ENCODE results near the gene CACYBP.

GRCh38 chr1:174995916-174996315 is 3.8 kb upstream of the CACYBP start:
- TF ChIP-seq CTCF (conservative IDR thresholded peaks at IDR 0.05; ENCODE audit: low read length) (no peak), EZH2phosphoT487 (IDR thresholded peaks at IDR 0.05; ENCODE audit: borderline replicate concordance, low read depth, low read length) (no peak)

Measured in OCI-LY7 (cell line).